EL (cell line): Measurements from ENCODE around the gene FGF9.

Source experiments
- DNase-seq: peaks from one replicate; pipeline ENCODE4 v3.0.0-alpha.2; 2016

The FGF9 gene

DNA sequence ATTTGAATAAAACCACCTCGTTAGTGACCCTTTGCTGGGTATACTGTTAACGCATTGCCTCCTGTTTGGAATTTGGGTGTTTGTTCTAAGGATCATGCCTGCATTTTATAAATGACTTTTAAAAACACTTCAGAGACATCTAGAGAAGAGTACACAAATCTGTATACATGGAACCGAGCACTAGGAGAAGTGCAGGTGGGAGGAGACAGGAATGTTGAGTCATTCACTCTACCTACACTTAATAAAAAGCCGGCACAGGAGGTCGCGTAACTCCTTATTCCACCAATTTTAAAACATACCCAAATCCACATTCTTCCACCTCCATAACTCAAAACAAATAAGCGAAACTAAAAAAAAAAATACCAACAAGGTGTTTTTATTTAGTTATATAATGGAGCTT, 48.6 kb downstream of the FGF9 start:
- no peak for DNase-seq

DNA sequence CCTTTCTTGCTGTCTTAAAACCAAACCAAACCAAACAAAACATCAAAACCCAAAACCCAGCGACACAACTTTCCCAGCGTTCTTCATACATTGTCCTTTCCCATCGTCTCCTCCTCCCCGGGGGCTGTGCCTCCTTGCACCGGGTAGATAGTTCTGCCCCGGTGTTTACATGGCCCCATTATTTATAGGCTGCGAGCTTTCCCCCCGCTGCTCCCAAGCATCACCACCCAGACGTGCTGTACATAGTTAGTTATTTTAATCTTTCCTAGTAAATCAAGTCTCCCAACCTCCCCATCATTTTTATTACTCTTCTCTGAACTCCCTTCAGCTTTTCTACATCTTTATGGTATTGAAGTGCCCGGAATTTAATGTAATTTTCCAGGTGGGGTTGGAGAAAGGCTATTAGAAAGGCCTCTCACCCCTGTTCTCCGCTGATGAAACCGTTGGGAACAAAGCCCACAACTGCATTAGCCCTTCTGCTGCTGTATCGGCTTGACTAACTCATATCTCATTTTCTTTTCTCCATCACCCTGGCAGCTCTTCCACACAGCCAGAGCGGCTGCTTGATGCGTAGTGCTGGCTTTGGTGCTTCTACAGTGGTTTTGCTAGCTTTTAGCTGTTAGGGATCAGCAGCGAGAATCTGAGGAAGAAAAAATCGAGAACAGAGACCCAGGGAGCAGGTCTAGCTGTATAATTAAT, 53.1 kb downstream of the FGF9 start:
- no peak for DNase-seq

DNA sequence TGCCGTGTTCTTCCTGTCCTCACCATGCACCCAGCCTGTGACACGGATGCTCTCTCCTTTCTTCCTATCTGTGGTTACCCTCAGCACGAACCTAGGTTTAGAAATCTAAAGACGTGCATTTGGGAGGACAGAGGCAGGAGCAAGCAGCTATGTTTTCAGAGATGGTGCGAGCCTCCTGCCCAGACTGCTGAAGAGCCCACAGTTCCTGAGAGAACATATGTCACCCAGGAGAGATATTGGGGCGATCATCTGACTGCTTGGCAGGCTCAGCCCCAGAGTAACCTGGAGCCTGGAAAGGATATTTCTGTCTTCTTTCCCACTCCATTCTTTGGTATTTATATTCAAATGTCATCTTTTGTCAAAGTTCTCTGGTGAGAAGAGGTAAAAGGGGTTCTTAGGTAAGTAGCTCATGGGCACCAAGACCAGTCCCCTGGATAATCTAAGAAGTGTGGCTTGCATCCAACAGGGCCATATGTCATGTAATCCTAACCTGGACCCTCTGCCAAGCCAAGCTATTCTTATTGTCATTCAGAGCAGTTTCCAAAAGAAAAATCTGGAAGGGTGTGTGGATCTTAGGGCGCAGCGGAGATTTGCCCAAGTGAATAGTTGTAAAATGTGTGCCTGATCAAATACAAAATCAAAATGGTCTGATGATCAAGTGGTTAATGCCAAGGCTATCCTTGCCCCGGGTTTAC, 59.5 kb downstream of the FGF9 start:
- no peak for DNase-seq

DNA sequence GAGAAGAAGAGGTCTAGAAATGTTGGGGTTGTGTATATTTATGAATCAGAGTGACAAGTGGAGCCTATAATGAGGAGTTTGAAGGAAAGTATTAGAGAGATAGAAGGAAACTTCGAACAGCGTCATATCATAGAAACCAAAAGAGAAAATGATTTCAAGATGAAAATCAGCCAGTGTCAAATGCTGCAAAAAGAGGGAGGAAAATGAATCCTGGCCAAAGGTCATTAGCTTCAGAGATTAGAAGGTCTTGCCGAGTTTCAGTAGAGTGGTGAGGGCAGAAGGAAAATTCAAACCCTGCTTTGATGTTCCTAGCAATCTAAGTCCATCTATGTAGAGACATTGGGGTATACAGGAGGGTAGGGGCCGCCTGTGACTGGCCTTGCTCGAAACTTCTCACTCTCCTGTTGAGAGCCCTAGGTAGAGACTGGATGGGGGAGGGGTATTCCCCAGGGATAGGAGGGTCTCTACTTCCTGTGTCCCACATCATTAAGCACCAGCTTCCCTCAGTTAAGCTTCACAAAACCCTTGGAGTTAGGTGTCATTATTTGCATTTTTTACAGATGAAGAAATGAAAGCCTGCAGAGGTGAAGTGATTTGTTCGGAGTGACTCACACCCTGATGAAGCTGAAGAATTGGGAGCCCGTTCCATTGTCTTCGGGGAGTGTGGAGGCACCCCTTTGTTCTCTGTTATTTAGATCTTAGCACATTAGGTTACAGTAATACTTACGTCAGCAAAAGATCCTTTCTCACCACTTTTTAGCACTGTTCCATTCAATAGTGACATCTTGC, 62.8 kb downstream of the FGF9 start:
- no peak for DNase-seq

DNA sequence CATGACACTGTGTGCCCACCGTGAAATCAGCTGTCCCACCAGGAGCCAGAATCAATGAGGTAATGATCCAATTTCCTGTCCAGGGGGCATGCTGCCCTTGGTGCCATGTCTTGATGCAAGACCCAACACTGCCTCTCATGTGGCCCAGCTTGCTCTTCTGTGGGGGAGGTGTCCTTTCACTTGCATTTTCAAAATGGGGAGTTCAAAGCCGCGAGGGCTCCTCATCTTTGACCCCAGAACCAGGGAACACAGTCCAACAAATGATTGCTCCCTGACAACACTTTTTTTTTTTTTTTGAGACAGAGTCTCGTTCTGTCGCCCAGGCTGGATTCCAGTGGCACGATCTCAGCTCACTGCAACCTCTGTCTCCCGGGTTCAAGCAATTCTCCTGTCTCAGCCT, 64.1 kb downstream of the FGF9 start:
- no peak for DNase-seq

DNA sequence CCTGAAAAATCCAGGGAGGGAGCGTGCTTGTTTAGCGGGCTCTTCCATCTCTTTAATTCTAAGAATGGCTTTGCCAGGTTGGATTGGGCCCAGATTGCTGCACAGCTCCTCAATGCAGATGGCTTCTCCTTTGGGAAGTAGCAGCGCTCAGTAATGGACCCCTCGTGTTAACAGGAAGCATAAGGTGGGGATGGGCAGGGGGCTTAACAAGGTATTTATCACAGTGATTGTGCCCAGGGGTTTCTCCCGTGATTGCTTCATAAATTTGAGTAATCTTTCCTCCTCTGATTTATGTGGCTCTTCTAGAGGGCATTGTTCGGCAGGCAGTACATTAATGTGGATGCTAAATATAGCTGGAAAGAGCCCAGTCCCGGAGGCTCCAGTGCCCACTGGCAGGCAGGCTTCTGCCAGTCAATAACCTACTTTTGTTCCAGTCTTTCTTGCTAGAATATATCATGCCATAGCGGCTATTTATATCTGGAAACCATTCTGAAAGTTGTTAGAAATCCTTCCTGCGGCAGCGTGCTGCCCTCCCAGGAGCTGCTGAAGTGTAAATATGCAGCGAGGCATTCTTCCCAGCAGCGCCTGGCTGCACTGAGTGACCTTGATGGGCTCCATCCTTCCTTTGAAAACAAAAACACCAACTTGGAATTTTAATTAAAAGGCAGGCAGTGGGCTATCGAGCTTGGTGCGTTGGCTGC, 65.0 kb downstream of the FGF9 start:
- no peak for DNase-seq

DNA sequence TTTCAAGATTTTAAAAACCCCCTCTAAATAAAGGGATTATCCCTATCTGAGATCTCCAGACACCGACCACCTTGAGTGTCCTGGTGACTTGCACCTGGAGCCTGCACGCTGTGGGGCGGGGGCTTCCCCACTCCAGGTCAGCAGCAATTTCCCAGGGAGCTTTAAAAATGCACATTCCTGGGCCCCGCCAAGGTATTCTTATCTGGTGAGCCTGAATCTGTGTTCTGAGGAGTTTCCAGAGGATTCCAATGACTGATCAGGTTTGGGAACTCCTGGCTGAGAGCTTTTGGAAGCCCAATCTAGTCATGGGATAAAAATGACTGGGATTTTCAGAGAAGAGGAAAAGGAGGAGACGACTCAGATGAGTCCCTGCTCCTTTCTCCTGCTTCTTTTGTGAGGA, 66.1 kb downstream of the FGF9 start:
- DNase-seq, result no peak

DNA sequence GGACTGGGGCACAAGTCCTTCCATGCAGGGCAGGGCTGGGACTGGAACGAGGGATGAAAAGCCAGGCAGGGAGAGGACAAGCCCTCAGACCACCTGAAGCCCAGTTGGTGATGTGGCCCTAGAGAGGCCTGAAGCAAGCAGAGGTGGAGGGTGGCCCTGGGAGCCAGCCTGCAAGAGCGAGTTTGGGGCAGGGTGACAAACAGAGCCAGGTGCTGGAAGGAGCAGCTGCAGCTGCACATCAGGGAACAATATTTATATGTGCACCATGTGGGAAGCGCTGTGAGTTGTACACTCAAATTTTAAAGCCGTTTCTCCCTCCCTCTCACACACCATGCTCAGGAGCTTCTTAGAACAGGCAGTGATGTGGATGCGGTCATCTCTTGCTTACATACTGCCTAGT, 67.8 kb downstream of the FGF9 start:
- DNase-seq, result no peak

DNA sequence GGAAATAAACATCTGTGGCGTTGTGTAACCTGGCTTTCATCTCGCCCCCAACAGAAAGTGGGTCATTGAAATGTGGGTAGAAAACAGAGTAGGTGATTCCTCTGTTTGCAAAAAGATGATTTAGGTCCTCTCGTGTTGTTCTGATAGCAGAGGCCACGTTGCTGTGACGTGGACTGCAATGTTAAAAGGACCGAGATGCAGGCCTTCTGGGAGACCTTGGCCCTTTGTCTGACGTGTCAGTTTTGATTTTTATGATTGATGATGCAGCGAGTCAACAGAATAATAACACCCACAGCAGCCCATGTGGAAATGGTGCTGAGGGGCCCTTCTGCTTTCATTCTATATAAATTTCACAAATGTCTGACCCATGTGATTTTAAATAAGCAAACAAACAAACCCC, 68.9 kb downstream of the FGF9 start:
- DNase-seq, result no peak

DNA sequence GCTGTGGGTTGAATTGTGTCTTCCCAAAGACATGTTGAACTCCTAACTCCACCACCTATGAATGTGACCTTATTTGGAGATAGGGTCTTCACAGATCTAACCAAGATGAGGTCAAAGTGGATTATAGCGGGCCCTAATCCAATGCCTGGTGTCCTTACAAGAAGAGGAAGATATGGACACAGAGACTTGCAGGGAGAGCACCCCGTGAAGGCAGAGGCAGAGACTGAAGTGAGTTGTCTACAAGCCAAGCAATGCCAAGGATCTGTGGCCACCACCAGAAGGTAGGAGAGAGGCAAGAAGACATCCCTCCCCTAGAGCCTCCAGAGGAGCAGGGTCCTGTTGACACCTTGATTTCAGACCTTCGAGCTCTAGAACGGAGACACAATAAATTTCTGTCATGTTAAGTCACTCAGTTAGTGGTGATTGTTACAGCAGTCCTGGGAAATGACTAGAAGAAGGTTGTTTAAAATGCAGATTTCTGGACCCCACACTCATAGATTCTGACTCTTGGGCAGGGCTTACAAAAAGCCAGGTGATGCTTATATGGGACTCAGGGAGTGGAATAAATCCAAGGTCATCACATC, 70.6 kb downstream of the FGF9 start:
- no peak for DNase-seq

DNA sequence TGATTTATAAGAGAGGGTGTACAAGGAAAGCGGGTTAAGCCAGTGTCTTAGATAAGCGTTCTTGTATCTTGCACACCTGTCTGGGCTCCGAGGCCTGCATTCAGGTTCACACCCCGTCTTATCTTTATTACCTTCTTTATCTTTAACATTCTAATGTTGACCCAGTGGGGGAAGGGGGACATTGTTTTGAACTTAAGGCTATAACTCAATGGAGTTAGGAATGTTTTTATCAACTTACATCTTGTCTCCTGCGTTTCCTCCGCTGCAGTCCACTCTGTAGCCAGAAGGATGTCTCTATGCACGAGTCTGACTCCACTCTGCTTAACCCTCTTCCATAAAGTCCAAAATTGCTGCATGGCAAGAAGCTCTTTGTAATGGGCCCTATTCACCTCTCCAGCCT, 71.2 kb downstream of the FGF9 start:
- no peak for DNase-seq

DNA sequence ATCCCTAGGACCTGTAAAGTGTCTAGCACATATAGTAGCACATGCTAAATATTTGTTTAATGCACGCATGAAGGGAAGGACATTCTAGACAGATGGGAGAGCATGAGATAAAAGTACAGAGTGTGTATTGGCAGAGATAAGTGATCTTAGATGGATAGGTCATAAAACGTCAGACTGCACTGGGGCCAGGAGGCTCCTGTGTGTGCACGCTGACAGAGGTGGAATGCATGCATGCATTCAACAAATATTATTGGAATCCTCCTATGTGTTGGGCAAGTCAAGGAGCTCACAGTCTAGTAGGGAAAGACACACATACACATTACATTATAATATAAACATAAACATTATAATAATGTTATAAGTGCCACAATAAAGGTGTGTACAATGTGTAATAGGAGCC, 73.3 kb downstream of the FGF9 start:
- no peak for DNase-seq

DNA sequence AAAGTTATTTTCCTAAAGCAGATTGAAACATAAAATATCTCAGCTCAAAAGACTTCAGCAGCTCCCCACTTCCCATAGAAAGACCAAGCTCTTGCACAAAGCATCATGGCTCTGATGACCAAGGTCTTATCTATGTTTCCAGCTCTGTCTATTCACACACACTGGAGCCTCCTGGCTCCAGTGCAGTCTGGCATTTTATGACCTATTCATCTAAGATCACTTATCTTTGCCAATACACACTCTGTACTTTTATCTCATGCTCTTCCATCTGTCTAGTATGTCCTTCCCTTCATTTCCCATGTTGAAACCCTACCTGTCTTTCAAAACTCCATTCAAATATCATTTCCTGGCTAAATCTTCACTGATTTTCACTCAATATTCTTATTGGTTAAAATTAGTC, 74.4 kb downstream of the FGF9 start:
- DNase-seq, result no peak

DNA sequence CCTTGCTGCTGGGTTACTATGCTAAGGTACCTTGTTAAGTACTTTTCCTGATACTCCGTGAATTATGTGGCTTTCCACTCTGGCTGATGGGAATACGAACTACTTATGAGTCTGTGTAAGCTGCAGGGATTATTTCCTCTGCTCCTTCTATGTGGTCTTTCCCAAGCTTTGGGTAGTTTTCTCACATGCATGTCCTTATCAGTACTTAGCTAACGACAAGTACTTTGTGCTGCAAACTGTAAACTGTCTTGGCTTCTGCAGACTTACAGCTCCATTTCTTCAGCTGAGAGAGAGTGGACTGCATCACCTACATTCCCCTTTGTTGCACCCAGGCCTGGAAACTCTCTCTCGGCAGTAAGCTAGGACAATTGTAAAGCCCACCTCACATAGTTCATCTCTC, 76.6 kb downstream of the FGF9 start:
- no peak for DNase-seq

DNA sequence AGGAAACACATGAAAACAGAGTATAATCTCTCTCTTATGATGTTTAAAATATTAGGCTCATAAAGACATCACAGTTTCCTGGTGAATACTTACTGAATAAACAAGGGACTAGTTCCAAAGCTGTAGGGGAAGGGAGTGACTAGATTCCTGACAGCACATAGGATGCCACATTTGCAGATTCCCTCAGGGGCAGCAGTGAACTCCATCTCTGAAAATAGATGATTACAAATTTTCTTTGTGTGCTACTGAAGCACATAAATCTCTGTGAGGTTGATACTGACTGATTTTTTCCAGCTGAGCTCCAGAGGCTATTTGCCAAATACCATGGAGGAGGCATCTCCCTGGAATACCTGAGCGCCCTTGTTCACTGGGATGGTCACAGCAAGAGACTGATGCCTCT, 77.3 kb downstream of the FGF9 start:
- DNase-seq, result no peak

DNA sequence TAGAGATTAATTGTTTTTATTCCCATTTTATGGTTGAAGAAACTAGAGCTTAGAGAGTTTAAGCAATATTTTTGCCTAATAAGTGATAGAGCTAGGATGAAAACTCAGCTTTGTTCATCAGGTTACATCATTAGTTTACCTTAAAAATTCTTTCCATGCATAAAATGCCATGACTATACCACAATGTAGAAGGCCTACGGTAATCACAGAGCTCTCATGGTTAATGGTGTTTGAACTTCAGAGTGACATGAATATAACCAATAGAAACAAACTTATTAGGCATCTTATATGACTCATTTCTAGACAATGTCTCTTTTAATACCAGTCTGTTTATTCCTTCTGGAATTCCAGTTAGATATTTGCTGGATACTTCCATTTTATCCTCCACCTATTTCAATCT, 78.5 kb downstream of the FGF9 start:
- DNase-seq, result peak; percentile 24

DNA sequence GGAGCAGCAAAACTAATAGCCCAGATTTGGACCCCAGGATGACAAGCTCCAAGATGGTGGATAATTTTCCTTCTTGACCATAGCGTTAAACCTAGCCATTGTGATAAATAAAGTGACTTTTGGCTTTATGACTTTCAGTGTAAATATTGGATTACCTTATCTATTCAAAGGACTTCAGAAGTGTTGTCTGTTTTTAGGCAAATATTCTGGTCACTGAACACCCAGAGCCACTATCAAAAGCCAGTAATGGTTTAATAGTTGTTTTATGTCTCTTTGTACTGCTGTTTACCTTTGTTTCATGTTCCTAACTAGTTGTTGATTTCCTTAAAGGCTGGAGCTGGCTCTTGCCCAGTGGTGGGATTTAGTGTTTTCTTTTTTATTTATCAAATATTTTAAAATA, 81.6 kb downstream of the FGF9 start:
- no peak for DNase-seq

DNA sequence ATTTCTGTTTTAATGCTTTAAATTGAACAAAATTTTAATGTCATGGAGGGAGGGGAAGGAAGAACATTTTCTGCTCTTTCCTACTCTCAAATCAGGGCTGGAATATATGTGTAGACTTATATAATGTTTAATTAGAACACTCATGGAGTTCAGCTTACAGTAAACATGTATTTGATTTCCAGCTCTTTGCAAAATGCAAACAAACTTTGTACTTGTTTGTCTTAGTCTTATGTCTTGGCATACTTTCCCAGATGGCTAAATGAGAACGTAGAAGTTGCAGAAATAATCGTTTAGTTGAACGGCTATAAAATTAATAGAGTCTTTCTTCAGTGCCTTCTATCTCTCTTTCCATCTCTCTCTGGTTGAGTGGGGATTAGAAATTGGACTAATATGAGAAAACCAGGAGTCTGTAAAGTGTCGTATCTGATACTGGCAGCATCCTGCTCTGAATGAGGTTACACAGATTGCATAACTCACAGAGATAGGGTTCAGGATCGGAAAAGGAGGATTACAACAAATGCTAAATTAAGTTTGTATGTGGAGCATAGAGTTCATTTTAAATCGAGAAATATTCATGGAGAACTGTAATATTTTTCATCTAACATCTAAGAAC, 82.3 kb downstream of the FGF9 start:
- no peak for DNase-seq
